Mammary epithelial cell (primary cell): ENCODE measurements around the gene MT1E.

Experiments used
- CTCF ChIP-seq, 2 donors: IDR thresholded peaks in 1 of 2; conservative IDR thresholded peaks in 1 of 2; 2 replicates each; pipeline ENCODE4 v1.5.1; 2011 to 2012; ENCODE audit warnings: inconsistent platforms in 2 of 2, low read length in 2 of 2, mild to moderate bottlenecking in 2 of 2, control low read depth in 1 of 2, low read depth in 1 of 2; ENCODE audit not compliant: insufficient read depth in 1 of 2; ENCODE audit errors: extremely low read depth in 1 of 2
- EZH2 ChIP-seq: IDR thresholded peaks from 2 replicates; pipeline ENCODE4 v1.6.1; 2012; ENCODE audit warnings: low read length, inconsistent platforms, borderline replicate concordance

DNA sequence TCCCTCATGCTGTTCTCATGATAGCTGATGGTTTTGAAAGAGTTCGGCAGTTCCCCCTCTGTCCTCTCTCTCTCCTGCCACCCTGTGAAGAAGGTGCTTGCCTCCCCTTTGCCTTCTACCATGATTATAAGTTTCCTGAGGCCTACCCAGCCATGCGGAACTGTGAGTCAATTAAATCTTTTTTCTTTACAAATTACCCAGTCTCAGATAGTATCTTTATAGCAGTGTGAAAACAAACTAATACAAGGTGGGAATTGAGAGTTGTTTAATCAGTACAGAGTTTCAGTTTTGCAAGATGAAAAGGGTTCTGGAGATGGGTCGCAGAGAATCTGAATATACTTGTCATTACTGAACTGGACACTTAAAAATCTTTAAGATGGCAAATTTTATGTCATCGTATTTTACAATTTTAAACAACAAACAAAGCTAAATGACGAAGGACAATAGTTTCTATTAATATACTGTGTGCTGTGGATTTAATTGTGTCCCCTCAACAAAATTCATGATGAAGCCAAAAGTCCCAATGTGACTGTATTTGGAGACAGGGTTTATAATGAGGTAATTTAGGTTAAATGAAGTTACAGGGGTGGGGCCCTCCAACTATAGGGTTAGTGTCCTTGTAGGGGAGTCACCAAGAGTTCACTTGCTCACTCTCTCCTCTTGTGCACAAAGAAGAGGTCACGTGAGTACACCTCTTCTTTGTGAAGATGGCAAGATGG, 31.8 kb upstream of the MT1E start:
- TF ChIP-seq CTCF (conservative IDR thresholded peaks at IDR 0.05 in 1 of 2, IDR thresholded peaks at IDR 0.05 in 1 of 2; ENCODE audit: extremely low read depth in 1 of 2, insufficient read depth in 1 of 2, low read depth in 1 of 2, low read length in 2 of 2) (no peak), EZH2 (no peak)
